GM12873 (cell line): ENCODE measurements around the gene TAF6L.
A peak's percentile ranks its signal among the peaks of the same experiment; 100 is the strongest.

Source experiments
- CTCF ChIP-seq: IDR thresholded peaks from 2 replicates; pipeline ENCODE4 v1.5.1; 2012; ENCODE audit warnings: low read depth, mild to moderate bottlenecking, moderate library complexity, low read length, control low read depth; ENCODE audit not compliant: insufficient read depth; ENCODE audit errors: missing control alignments

TAF6L gene

GRCh38 chr11:62801071-62801470, 29.9 kb downstream of the TAF6L start:
- TF ChIP-seq CTCF = no peak

GRCh38 chr11:62804310-62805075, 33.3 kb downstream of the TAF6L start:
- no peak for TF ChIP-seq CTCF

- peak; percentile 30 for TF ChIP-seq CTCF
Measured at GRCh38 chr11:62805076-62805892, 34.1 kb downstream of the TAF6L start, which contains the start of gene NXF1. Gene NXF1, minus strand, starts transcription at chr11:62805440. Its CDS starts 84 bp downstream, at chr11:62805356.

- TF ChIP-seq CTCF = no peak
Measured at GRCh38 chr11:62805961-62806441, 34.8 kb downstream of the TAF6L start.

GRCh38 chr11:62806611-62807121, 35.5 kb downstream of the TAF6L start:
- TF ChIP-seq CTCF = no peak

- TF ChIP-seq CTCF = no peak
Measured at GRCh38 chr11:62810748-62811147, 39.6 kb downstream of the TAF6L start.

GRCh38 chr11:62811659-62812058, 40.5 kb downstream of the TAF6L start:
- no peak for TF ChIP-seq CTCF
